Measurements from ENCODE around the gene PDCD6IP. TPM values are rescaled to one million over a fixed set of nuclear protein-coding genes. Genes with fewer than 3 reads are reported as not detected.
"Not testable (repeated sequence)": the region's sequence is repeated elsewhere in the genome, so short reads cannot be mapped to it uniquely, and the experiment has no call there.

PDCD6IP gene
- total RNA-seq, 1 donor from 2014 or later: 203 TPM

DNA sequence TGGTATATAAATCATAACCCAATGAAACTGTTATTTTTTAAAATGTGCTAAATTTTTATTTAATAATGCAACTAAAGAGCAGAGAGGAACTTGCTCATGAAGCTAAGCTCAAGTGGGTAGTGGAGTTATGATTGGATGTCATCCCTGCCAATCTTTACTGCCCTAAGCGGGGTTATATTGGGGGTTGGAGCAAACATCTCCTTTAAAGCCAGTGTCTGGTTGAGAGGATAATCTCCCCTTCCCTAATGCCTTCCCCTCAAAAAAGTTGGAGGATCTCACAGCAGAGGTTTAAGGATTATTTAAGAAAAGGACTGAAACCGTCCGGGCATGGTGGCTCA is 48.2 kb upstream of the PDCD6IP start:
- Histone ChIP-seq H3K79me2 (ENCODE audit: insufficient read depth, low read length) (no peaks in the 10 kb centered on the region), H3K36me3 (ENCODE audit: insufficient read depth, low read length) (no peaks in the 10 kb centered on the region), H3K27me3 (ENCODE audit: insufficient read depth, low read length) (no peaks in the 10 kb centered on the region), H3K9ac (ENCODE audit: low read length) (no peak overlapping the region), H3K27ac (ENCODE audit: low read depth, low read length) (no peak overlapping the region), H2AFZ (ENCODE audit: low read depth, low read length) (no peak overlapping the region), H3K4me1 (ENCODE audit: insufficient read depth, low read length) (no peaks in the 10 kb centered on the region), H3K4me3 (ENCODE audit: insufficient read depth, low read depth, low read length) (no peak overlapping the region), H3K4me2 (ENCODE audit: low read length) (no peak overlapping the region), H4K20me1 (ENCODE audit: insufficient read depth, low read length) (no peaks in the 10 kb centered on the region), H3K9me3 (ENCODE audit: insufficient read depth, low read depth, low read length) (no peaks in the 10 kb centered on the region)
- Mint-ChIP-seq H3K4me3 (ENCODE audit: unreplicated experiment) (no peak overlapping the region), H3K4me1 (ENCODE audit: low read depth, unreplicated experiment) (no peaks in the 10 kb centered on the region), H3K27ac (ENCODE audit: unreplicated experiment) (no peak overlapping the region), H3K27me3 (ENCODE audit: low read depth, unreplicated experiment) (no peaks in the 10 kb centered on the region), H3K36me3 (ENCODE audit: low read depth, unreplicated experiment) (no peaks in the 10 kb centered on the region), H3K9me3 (ENCODE audit: unreplicated experiment) (peaks cover 11% of the 10 kb centered on the region)
- TF ChIP-seq, protein P1, sequence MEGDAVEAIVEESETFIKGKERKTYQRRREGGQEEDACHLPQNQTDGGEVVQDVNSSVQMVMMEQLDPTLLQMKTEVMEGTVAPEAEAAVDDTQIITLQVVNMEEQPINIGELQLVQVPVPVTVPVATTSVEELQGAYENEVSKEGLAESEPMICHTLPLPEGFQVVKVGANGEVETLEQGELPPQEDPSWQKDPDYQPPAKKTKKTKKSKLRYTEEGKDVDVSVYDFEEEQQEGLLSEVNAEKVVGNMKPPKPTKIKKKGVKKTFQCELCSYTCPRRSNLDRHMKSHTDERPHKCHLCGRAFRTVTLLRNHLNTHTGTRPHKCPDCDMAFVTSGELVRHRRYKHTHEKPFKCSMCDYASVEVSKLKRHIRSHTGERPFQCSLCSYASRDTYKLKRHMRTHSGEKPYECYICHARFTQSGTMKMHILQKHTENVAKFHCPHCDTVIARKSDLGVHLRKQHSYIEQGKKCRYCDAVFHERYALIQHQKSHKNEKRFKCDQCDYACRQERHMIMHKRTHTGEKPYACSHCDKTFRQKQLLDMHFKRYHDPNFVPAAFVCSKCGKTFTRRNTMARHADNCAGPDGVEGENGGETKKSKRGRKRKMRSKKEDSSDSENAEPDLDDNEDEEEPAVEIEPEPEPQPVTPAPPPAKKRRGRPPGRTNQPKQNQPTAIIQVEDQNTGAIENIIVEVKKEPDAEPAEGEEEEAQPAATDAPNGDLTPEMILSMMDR (IDR thresholded peaks at IDR 0.05; ENCODE audit: insufficient read depth, low read depth, low read length): no peak
- no peak for TF ChIP-seq EZH2 (IDR thresholded peaks at IDR 0.05; ENCODE audit: insufficient read depth, low read length)
- FAIRE-seq: no peak
- DNase-seq (ENCODE audit: low read depth): no peak

DNA sequence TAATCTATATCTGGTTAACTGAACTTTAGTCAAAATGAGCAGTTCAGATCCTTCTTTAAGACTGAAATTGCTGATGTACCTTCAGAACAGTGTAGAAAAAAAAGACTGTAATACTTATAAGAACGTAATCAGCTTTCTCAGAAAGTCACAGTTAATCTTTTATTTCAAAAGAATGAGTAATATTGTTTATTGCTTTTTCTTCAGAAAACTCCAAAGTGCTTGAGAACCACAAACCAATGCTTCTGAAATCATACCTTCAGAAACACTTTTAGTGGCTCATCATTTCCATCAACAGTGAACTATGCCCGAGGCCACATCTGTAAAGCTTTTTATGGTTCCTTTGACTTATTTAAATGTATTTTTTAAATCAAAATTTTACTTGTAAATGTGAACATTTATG is 47.1 kb upstream of the PDCD6IP start:
- Histone ChIP-seq H3K79me2 (ENCODE audit: insufficient read depth, low read length) (no peaks in the 10 kb centered on the region), H3K4me3 (ENCODE audit: insufficient read depth, low read depth, low read length) (no peak overlapping the region), H2AFZ (ENCODE audit: low read depth, low read length) (no peak overlapping the region), H3K4me1 (ENCODE audit: insufficient read depth, low read length) (no peaks in the 10 kb centered on the region), H3K27ac (ENCODE audit: low read depth, low read length) (no peak overlapping the region), H4K20me1 (ENCODE audit: insufficient read depth, low read length) (no peaks in the 10 kb centered on the region), H3K9ac (ENCODE audit: low read length) (no peak overlapping the region), H3K9me3 (ENCODE audit: insufficient read depth, low read depth, low read length) (no peaks in the 10 kb centered on the region), H3K4me2 (ENCODE audit: low read length) (no peak overlapping the region), H3K36me3 (ENCODE audit: insufficient read depth, low read length) (no peaks in the 10 kb centered on the region), H3K27me3 (ENCODE audit: insufficient read depth, low read length) (no peaks in the 10 kb centered on the region)
- Mint-ChIP-seq H3K9me3 (ENCODE audit: unreplicated experiment) (peaks cover 11% of the 10 kb centered on the region), H3K27ac (ENCODE audit: unreplicated experiment) (no peak overlapping the region), H3K27me3 (ENCODE audit: low read depth, unreplicated experiment) (no peaks in the 10 kb centered on the region), H3K36me3 (ENCODE audit: low read depth, unreplicated experiment) (no peaks in the 10 kb centered on the region), H3K4me1 (ENCODE audit: low read depth, unreplicated experiment) (no peaks in the 10 kb centered on the region), H3K4me3 (ENCODE audit: unreplicated experiment) (no peak overlapping the region)
- DNase-seq (ENCODE audit: low read depth): no peak
- no peak for FAIRE-seq
- TF ChIP-seq, protein P1 (IDR thresholded peaks at IDR 0.05; ENCODE audit: insufficient read depth, low read depth, low read length): no peak
- TF ChIP-seq EZH2 (IDR thresholded peaks at IDR 0.05; ENCODE audit: insufficient read depth, low read length): no peak

DNA sequence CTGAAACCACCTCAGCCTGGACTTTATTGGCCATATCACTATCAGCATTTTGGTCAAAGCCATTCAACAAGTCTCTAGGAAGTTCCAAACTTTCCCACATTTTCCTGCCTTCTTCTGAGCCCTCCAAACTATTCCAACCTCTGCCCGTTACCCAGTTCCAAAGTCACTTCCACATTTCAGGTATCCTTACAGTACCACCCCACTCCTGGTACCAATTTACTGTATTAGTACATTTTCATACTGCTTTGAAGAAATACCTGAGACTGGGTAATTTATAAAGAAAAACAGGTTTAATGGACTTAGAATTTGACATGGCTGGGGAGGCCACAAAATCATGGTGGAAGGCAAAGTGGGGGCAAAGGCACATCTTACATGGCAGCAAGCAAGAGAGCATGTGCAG is 44.0 kb upstream of the PDCD6IP start:
- H3K27ac ChIP-seq (ENCODE audit: low read depth, low read length); H2AFZ ChIP-seq (ENCODE audit: low read depth, low read length); H3K79me2 ChIP-seq (ENCODE audit: insufficient read depth, low read length); DNase-seq (ENCODE audit: low read depth); H3K4me2 ChIP-seq (ENCODE audit: low read length); H3K9ac ChIP-seq (ENCODE audit: low read length); H4K20me1 ChIP-seq (ENCODE audit: insufficient read depth, low read length); H3K27ac Mint-ChIP-seq (ENCODE audit: unreplicated experiment); H3K36me3 ChIP-seq (ENCODE audit: insufficient read depth, low read length); H3K9me3 ChIP-seq (ENCODE audit: insufficient read depth, low read depth, low read length); FAIRE-seq; H3K27me3 Mint-ChIP-seq (ENCODE audit: low read depth, unreplicated experiment); H3K36me3 Mint-ChIP-seq (ENCODE audit: low read depth, unreplicated experiment); H3K4me1 ChIP-seq (ENCODE audit: insufficient read depth, low read length); H3K27me3 ChIP-seq (ENCODE audit: insufficient read depth, low read length); H3K4me3 ChIP-seq (ENCODE audit: insufficient read depth, low read depth, low read length); H3K4me1 Mint-ChIP-seq (ENCODE audit: low read depth, unreplicated experiment): not testable (repeated sequence)
- Mint-ChIP-seq H3K9me3 (ENCODE audit: unreplicated experiment) (peaks cover 13% of the 10 kb centered on the region), H3K4me3 (ENCODE audit: unreplicated experiment) (peak overlapping the region; percentile 62)

Data from astrocyte (in vitro differentiated cells and primary cell).